Measurements from ENCODE around the gene UTP14C.
"Not testable (repeated sequence)": the region's sequence is repeated elsewhere in the genome, so short reads cannot be mapped to it uniquely, and the experiment has no call there.

The UTP14C gene, protein sequence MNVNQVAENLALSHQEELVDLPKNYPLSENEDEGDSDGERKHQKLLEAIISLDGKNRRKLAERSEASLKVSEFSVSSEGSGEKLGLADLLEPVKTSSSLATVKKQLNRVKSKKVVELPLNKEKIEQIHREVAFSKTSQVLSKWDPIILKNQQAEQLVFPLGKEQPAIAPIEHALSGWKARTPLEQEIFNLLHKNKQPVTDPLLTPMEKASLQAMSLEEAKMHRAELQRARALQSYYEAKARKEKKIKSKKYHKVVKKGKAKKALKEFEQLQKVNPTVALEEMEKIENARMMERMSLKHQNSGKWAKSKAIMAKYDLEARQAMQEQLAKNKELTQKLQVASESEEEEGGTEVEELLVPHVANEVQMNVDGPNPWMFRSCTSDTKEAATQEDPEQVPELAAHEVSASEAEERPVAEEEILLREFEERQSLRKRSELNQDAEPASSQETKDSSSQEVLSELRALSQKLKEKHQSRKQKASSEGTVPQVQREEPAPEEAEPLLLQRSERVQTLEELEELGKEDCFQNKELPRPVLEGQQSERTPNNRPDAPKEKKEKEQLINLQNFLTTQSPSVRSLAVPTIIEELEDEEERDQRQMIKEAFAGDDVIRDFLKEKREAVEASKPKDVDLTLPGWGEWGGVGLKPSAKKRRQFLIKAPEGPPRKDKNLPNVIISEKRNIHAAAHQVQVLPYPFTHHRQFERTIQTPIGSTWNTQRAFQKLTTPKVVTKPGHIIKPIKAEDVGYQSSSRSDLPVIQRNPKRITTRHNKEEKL
- total RNA-seq = 0 reads per million in 9 experiments

DNA sequence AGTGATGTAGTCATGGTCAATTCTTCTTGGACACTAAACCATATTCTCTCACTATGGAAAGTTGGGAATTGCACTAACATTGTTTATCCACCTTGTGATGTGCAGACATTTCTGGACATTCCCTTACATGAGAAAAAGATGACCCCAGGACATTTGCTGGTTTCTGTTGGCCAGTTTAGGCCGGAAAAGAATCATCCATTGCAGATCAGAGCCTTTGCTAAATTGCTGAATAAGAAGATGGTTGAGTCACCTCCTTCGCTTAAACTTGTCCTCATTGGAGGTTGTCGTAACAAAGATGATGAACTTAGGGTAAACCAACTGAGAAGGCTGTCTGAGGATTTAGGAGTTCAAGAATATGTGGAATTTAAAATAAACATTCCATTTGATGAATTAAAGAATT lies at the start of gene UTP14C:
UTP14C (plus strand) TSS at position 211 of the 400 bp plus-strand sequence. CDS start 4,114 bp downstream, outside the sequence.
- Mint-ChIP-seq H3K4me3 (no peak within 1 kb of the TSS), H3K4me1 (ENCODE audit: low read depth in 2 of 2) (peaks cover 25 to 42% of the 10 kb centered on the region in 2 donors), H3K9me3 (peaks cover 2 to 5% of the 10 kb centered on the region in 2 donors), H3K27ac (no peak within 1 kb of the TSS), H3K36me3 (ENCODE audit: insufficient read depth) (peaks cover 43% of the 10 kb centered on the region), H3K27me3 (no peaks in the 10 kb centered on the region)
- no peak for ATAC-seq (replicated peaks)
- no peak for DNase-seq

DNA sequence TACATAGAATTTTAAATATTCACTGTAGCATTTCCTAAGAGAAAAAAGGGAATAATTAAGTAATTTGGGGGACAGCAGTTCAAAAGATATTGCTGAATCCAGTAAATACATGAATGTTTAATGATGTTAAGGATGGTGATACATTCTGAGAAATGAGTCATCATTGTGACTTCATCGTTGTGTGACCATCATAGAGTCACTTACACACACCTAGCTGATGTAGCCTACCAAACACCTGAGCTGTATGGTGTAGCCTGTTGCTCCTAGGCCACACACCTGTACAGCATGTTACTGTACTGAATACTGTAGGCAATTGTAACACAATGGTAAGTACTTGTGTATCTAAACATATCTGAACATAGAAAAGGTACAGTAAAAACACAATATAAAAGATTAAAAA lies 48.1 kb upstream of the UTP14C start:
- no peak overlapping the region for H3K27ac Mint-ChIP-seq
- H3K36me3 Mint-ChIP-seq (ENCODE audit: insufficient read depth) = no peaks in the 10 kb centered on the region
- DNase-seq (no peak), ATAC-seq (replicated peaks) (no peak)
- H3K9me3 Mint-ChIP-seq = no peaks in the 10 kb centered on the region
- peaks cover 0 to 7% of the 10 kb centered on the region in 2 donors for H3K27me3 Mint-ChIP-seq
- no peaks in the 10 kb centered on the region for H3K4me1 Mint-ChIP-seq (ENCODE audit: low read depth in 2 of 2)
- H3K4me3 Mint-ChIP-seq = no peak overlapping the region

DNA sequence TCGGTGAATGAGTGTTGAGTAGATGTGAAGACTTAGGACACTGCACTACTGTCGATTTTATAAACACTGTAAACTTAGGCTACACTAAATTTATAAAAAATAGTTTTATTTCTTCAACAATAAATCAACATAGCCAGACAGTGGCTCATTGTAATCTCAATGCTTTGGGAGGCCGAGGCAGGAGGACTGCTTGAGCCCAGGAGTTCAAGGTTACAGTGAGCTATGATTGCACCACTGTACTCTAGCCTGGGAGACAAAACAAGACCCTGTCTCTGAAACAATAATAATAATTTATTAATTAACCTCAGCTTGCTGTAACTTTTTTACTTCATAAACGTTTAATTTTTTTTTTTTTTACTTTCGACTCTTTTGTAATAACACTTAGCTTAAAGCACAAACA lies 47.6 kb upstream of the UTP14C start:
- no peaks in the 10 kb centered on the region for H3K4me1 Mint-ChIP-seq (ENCODE audit: low read depth in 2 of 2)
- DNase-seq (no peak), ATAC-seq (replicated peaks) (no peak)
- H3K27me3 Mint-ChIP-seq = peaks cover 0 to 9% of the 10 kb centered on the region in 2 donors
- no peak overlapping the region for H3K4me3 Mint-ChIP-seq
- H3K27ac Mint-ChIP-seq = no peak overlapping the region
- no peaks in the 10 kb centered on the region for H3K36me3 Mint-ChIP-seq (ENCODE audit: insufficient read depth)
- no peaks in the 10 kb centered on the region for H3K9me3 Mint-ChIP-seq

DNA sequence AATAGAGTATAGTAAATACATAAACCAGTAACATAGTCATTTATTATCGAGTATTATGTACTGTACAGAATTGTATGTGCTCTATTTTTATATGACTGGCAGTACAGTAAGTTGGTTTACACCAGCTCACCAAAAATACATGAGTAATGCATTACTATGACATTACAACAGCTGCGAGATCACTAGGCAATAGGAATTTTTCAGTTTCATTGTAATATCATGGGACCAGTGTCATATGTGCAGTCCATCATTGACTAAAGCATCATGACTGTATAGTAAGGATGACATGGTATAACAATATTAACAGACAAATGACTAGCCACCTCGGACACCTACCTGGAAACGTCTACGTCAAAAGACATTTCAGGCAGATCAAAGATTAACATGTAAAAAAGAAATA lies 46.9 kb upstream of the UTP14C start:
- Mint-ChIP-seq H3K4me3 (no peak overlapping the region), H3K36me3 (ENCODE audit: insufficient read depth) (no peaks in the 10 kb centered on the region), H3K27ac (no peak overlapping the region), H3K9me3 (no peaks in the 10 kb centered on the region), H3K27me3 (peaks cover 0 to 9% of the 10 kb centered on the region in 2 donors), H3K4me1 (ENCODE audit: low read depth in 2 of 2) (no peaks in the 10 kb centered on the region)
- DNase-seq = no peak
- ATAC-seq (replicated peaks) = no peak

DNA sequence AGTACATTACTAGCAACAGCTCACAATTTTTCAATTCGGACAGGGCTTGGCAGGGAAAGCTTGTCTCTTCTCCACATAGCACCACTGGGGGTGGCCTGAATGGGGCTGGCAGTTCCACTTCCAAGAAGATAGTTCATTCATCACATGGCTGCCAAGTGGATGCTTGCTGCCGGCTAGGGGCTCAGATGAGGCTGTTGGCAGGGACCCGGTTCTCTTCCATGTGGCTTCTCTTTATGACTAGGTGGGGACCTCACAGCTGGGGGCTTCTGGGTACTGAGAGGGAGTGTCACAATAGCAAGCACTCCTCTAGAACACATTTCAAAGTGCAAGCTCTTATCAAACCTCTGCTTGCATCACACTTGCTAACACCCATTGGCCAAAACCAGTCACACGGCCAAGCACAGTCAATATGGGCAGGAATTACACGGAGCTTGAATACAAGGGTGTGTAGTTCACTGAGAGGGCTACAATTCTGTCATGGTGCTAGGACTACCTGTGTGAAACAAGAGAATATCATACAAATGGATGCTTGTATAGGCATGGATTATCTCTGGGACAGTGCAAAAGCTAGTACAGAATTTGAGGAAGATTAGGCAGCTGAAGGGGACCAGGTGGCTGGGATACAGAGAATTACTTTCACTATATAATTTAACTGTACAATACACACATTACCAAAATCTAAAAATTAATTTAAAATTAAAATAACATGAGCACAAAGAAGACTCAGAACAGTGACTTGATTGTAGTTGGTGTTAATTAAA lies 45.5 kb upstream of the UTP14C start:
- no peaks in the 10 kb centered on the region for H3K4me1 Mint-ChIP-seq (ENCODE audit: low read depth in 2 of 2)
- no peak overlapping the region for H3K27ac Mint-ChIP-seq
- no peaks in the 10 kb centered on the region for H3K36me3 Mint-ChIP-seq (ENCODE audit: insufficient read depth)
- ATAC-seq (replicated peaks) (no peak), DNase-seq (no peak)
- peaks cover 5 to 15% of the 10 kb centered on the region in 2 donors for H3K27me3 Mint-ChIP-seq
- H3K4me3 Mint-ChIP-seq = no peak overlapping the region
- no peaks in the 10 kb centered on the region for H3K9me3 Mint-ChIP-seq

DNA sequence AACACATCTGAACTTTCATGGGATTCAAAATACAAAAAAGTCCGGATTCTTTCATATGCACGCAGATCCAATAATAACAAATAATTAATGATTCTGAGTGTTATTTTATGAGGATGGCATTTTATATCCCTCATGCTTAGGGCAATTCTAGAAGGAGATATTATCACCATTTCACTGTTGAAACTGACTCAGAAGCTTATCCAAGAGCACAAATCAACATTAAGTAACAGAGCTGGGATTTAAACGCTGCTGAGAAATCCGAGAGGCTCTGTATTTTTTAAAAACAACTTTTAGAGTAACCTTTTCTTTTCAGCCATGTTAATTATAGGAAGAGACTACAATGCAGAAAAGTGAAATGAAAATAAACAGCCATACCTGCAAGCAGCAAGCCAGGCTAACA lies 43.6 kb upstream of the UTP14C start:
- DNase-seq = no peak
- Mint-ChIP-seq H3K27ac (no peak overlapping the region), H3K36me3 (ENCODE audit: insufficient read depth) (no peaks in the 10 kb centered on the region), H3K9me3 (no peaks in the 10 kb centered on the region), H3K27me3 (peaks cover 22 to 30% of the 10 kb centered on the region in 2 donors), H3K4me1 (ENCODE audit: low read depth in 2 of 2) (no peaks in the 10 kb centered on the region), H3K4me3 (no peak overlapping the region)
- no peak for ATAC-seq (replicated peaks)

DNA sequence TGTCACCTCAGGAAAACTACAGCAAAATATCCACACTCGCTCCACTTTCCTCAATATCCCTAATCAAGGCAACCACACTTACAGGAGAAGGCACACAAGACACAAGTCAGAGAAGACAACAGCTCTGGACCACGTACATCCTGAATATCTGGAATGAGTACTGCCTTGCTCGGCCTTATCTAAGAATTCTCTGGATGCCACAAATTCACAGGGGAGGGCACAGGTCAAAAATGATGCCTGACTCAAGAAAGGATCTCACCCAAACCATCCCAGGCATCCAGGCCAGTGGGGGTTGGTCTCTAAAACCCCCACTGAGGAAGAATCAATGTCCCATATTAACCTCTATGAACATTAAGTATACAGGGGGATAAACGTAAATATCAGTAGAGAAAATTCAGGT lies 43.1 kb upstream of the UTP14C start:
- Mint-ChIP-seq H3K9me3 (no peaks in the 10 kb centered on the region), H3K27ac (no peak overlapping the region), H3K4me1 (ENCODE audit: low read depth in 2 of 2) (no peaks in the 10 kb centered on the region), H3K4me3 (no peak overlapping the region), H3K36me3 (ENCODE audit: insufficient read depth) (no peaks in the 10 kb centered on the region), H3K27me3 (peaks cover 26 to 35% of the 10 kb centered on the region in 2 donors)
- ATAC-seq (replicated peaks) (no peak), DNase-seq (no peak)

DNA sequence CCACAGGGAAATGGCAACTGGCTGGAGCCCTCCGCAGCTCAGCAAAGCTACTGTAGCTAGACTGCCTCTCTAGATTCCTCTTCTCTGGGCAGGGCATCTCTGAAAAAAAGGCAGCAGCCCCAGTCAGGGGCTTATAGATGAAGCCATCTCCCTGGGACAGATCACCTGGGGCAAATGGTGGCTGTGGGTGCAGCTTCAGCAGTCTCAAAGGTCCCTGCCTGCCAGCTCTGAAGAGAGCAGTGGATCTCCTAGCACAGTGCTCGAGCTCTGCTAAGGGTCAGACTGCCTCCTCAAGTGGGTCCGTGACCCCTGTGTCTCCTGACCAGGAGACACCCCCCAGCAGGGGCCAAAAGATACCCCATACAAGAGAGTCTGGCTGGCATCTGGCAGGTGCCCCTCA lies 41.2 kb upstream of the UTP14C start:
- not testable (repeated sequence) for ATAC-seq (replicated peaks); H3K4me3 Mint-ChIP-seq; DNase-seq; H3K27ac Mint-ChIP-seq; H3K4me1 Mint-ChIP-seq (ENCODE audit: low read depth in 2 of 2); H3K36me3 Mint-ChIP-seq (ENCODE audit: insufficient read depth); H3K9me3 Mint-ChIP-seq
- peaks cover 43 to 54% of the 10 kb centered on the region in 2 donors for H3K27me3 Mint-ChIP-seq

DNA sequence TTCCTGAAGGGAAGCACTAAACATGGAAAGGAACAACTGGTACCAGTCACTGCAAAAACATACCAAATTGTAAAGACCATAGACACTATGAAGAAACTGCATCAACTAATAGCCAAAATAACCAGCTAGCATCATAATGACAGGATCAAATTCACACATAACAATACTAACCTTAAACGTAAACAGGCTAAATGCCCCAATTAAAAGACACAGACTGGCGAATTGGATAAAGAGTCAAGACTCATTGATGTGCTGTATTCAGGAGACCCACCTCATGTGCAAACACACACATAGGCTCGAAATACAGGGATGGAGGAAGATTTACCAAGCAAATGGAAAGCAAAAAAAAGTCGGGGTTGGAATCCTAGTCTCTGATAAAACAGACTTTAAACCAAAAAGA lies 39.6 kb upstream of the UTP14C start:
- peaks cover 45 to 55% of the 10 kb centered on the region in 2 donors for H3K27me3 Mint-ChIP-seq
- H3K27ac Mint-ChIP-seq; H3K36me3 Mint-ChIP-seq (ENCODE audit: insufficient read depth); H3K9me3 Mint-ChIP-seq; H3K4me1 Mint-ChIP-seq (ENCODE audit: low read depth in 2 of 2); H3K4me3 Mint-ChIP-seq; DNase-seq; ATAC-seq (replicated peaks): not testable (repeated sequence)

DNA sequence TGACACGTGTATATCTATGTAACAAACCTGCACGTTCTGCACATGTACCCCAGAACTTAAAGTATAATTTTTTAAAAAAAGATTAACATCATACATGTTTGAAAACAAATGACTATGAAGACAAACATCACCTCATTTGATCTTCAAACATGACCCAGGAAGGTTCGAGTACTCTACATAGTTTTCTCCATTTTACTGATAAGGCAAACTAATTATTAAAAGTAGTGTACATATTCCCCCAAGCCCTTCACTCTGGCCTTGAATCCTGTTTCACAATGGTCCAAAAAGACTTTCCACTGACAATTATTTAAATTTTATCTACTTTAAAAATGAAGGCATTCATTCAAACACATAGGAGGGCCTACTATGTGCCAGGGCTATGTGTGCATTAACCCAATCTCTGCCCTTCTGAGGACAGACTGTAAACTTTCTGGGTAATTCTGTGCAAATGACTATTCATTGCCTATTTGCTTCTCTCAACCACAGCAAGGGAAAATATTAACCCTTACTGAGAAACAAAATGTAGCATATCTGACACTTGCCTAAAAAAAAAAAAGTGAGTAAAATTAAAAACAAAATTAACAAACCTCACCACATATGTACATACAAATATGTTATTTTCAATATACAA lies 35.4 kb upstream of the UTP14C start:
- H3K9me3 Mint-ChIP-seq = no peaks in the 10 kb centered on the region
- H3K27ac Mint-ChIP-seq = no peak overlapping the region
- no peaks in the 10 kb centered on the region for H3K4me1 Mint-ChIP-seq (ENCODE audit: low read depth in 2 of 2)
- DNase-seq (no peak), ATAC-seq (replicated peaks) (no peak)
- H3K36me3 Mint-ChIP-seq (ENCODE audit: insufficient read depth) = no peaks in the 10 kb centered on the region
- H3K27me3 Mint-ChIP-seq = peaks cover 39 to 49% of the 10 kb centered on the region in 2 donors
- no peak overlapping the region for H3K4me3 Mint-ChIP-seq

DNA sequence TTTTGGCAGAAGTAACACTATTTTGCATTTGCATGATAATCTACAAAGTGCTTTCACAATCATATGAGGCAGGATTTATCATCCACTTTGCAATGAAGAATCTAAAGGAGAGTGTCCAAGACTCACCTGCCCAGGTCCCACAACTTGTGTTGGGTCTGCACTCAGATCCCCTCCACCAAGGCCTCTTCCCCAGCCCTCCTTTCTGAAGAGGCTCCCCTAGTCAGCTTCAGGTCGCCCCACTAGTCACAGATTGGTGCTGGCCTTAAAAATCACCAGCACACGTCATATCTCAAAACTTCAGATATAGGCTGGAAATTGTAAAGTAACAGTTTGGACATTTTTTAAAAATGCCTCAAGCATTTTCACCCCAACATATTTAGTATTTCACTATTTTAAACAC lies 30.8 kb upstream of the UTP14C start:
- peaks cover 17 to 47% of the 10 kb centered on the region in 2 donors for H3K27me3 Mint-ChIP-seq
- H3K4me1 Mint-ChIP-seq (ENCODE audit: low read depth in 2 of 2) = peaks cover 0 to 2% of the 10 kb centered on the region in 2 donors
- H3K4me3 Mint-ChIP-seq = no peak overlapping the region
- H3K9me3 Mint-ChIP-seq = no peaks in the 10 kb centered on the region
- no peaks in the 10 kb centered on the region for H3K36me3 Mint-ChIP-seq (ENCODE audit: insufficient read depth)
- ATAC-seq (replicated peaks) (no peak), DNase-seq (no peak)
- H3K27ac Mint-ChIP-seq = no peak overlapping the region

DNA sequence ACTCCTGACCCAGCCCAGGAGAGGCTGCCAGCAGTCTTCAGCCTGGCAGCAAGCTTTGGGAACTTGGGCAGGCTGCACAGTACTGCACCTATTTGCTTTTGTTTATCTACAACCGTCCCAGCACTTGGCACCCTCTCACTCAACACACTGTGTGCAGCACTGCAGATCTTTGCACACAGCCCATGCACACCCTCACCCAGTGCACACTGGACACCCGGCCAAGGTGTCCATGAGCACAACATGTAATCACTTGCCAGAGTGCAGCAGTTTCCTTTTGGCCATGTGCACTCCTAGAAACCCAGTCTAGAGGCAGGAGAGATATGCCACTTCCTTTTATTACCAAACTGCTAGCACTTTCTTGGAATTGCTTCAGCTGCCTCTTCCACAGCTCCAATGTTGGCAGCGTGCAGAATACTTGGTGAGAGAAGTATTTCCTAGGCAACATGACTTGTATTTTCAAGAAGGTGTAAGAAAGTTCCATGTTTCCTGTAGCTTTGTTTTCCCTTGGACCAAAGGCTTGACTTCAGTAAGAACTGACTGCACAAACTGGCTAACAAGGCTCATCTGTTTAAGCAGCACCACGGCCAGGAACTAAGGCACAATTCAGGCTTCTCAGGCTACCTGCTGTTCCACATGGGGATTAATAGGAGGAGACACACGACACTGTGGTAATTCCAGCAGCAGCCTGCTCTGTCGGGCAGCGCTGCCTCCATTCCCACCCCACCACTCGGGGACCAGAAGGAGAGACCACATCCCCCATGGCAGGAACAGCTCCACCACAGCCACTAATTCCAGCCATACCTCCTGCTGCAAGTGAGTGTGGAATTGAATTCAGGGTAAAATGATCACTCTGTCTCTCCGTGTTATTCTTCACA lies 28.6 kb upstream of the UTP14C start:
- Mint-ChIP-seq H3K4me1 (ENCODE audit: low read depth in 2 of 2) (peaks cover 0 to 2% of the 10 kb centered on the region in 2 donors), H3K36me3 (ENCODE audit: insufficient read depth) (no peaks in the 10 kb centered on the region), H3K27me3 (peaks cover 29 to 66% of the 10 kb centered on the region in 2 donors), H3K27ac (no peak overlapping the region), H3K4me3 (no peak overlapping the region), H3K9me3 (no peaks in the 10 kb centered on the region)
- ATAC-seq (replicated peaks) (no peak), DNase-seq (no peak)

Data from effector memory CD8-positive, alpha-beta T cell (primary cell).